HS-5 (cell line): ENCODE results near the gene CSRNP3.
"Not testable (repeated sequence)": the region's sequence is repeated elsewhere in the genome, so short reads cannot be mapped to it uniquely, and the experiment has no call there.

ENCODE experiments used
- DNase-seq: peaks from one replicate; pipeline ENCODE4 v3.0.0-alpha.2; 2012; ENCODE audit warnings: low read depth

The CSRNP3 gene

DNA sequence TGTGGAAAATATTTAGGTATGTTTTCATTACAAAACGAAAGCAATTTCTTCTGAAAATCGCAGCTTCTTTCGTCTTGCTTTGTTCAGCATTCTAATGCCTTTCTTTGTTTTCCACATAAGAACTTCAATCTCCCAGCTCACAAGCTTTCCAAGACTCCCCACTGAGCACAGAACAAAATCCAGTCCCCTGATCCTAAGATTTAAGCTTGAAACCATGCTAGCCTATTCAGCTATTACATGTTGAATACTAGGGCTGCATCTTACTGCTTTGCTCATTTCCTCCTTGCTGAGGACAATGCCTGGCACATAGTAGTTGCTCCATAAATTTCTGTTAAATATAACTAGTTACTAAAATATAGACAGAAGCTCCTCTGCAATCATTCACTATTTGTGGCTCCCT is 163.9 kb downstream of the CSRNP3 start:
- no peak for DNase-seq

GRCh38 chr2:165634282-165634681 is 164.8 kb downstream of the CSRNP3 start:
- no peak for DNase-seq

DNA sequence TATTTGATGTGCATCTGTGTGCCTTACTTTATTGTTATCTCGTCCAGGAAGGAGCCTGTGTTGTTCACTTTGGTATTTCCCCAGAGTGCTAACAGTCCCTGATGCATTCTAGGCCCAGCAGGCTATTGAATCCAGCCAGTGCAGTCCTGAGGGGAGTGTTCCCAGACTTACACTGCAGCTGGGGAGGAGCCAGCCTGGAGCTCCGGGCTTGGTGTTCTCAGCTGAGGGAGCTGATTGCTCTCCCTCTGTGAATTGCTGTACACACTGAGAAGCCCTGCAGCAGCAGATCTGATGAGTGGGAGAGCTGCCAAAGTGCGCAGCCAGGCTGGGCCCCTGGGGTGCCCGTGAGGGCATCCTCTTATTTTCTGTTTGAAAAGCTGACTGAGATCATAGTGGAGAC is 165.4 kb downstream of the CSRNP3 start:
- no peak for DNase-seq

- no peak for DNase-seq
These were observed 166.0 kb downstream of the CSRNP3 start for GRCh38 chr2:165635532-165635931.

DNA sequence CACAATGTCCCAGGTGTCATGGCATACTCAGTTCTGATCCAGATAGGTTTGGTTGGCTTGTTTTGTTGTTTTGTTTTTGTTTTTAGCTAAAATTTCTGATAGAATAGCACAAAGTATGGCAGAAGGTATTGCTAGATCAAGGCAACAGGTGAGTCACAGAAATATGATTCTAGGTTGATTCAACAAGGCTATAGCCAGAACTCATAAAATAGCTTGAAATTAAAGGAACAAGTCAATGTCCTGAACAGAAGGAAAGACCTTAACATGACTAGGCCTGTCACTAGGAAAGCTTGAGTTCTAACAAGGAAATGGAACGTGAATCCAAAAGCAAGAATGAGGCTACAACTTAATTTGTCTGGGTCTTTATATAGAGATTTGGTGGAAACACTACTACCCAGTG is 167.5 kb downstream of the CSRNP3 start:
- no peak for DNase-seq

- peak; percentile 22 for DNase-seq
These were observed 167.9 kb downstream of the CSRNP3 start for GRCh38 chr2:165637396-165637795.

- no peak for DNase-seq
These were observed 170.0 kb downstream of the CSRNP3 start for GRCh38 chr2:165639504-165639903.

- no peak for DNase-seq
These were observed 170.9 kb downstream of the CSRNP3 start for GRCh38 chr2:165640247-165640929.

DNA sequence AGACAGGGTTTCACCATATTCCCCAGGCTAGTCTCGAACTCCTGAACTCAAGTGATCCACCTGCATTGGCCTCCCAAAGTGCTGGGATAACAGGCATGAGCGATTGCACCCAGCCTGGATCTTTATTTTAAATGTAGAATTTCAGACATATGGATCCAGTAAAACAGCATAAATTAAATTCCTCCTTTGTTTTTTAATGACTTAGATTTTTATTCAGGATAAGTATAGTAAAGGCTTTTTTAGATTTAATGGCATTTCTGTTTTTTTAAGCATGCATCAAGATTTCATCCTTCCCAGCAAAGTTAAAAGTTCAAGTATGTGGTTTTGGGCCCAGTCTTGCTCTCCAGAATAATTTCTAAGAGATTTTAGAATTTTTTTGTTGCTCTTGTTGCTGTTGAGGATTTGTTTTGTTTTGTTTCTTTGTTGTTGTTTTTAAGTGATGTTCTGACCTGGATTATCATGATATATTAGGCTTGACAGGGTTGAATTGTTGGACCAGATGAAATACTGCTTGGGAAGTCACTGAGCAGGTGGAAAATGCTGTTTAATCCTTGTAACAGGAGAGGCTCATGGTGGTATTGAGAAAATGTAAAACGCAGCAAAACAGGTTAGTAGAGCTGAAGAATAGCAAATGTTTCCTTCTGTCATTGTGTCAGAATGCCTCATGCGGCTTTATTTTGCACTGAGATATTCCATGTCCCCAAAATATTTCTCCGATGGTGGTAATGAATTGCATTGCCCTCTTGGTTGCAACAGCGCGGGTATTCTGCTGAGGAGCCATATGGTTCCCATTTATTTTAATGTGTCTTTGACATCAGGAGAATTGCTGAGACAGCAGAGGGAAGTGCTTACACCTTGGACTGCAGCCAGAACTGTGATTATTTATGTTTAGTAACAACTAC is 176.7 kb downstream of the CSRNP3 start:
- no peak for DNase-seq

- no peak for DNase-seq
These were observed 177.9 kb downstream of the CSRNP3 start for GRCh38 chr2:165647409-165647808.

- no peak for DNase-seq
These were observed 179.3 kb downstream of the CSRNP3 start for GRCh38 chr2:165648801-165649200.

DNA sequence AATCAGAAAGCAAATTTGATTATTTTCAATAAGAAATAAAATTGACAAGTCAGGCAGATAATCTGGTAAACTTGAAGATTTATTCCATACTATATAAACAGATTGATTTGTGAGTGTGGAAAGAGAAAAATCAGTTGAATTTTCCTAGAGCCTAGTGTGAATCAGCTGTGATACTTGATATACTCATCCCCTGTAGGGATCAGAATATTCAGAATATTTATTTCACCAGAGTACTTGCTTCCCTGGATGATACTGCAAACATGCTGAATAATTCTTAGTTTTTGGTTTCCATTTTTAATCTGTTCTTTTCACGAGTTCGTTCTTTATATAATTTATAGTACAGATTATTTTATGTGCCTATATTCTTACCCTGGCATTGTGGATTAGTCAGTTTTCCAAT is 181.7 kb downstream of the CSRNP3 start:
- no peak for DNase-seq

- DNase-seq, result no peak
These were observed 186.2 kb downstream of the CSRNP3 start for GRCh38 chr2:165655661-165656060.

- no peak for DNase-seq
These were observed 190.9 kb downstream of the CSRNP3 start for GRCh38 chr2:165660361-165660760.

DNA sequence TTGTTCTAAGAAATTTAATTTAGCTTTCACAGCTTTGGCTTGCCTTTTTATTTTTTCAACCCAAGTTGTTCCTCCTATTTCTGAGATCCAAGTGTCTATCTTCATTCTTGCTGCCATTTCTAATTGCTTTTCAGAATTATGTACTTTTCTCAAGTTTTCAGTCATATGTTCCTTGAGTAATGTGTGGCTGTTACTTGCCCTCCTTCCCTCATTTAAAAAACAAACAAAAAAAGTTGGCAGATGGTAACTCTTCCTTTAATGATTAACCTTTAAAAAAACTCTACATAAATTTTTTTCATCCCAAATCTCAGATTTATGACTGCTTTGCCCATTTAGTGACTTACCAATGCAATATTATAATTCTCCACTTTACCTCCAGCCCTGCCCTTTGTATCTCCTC is 193.2 kb downstream of the CSRNP3 start:
- DNase-seq, result no peak

DNA sequence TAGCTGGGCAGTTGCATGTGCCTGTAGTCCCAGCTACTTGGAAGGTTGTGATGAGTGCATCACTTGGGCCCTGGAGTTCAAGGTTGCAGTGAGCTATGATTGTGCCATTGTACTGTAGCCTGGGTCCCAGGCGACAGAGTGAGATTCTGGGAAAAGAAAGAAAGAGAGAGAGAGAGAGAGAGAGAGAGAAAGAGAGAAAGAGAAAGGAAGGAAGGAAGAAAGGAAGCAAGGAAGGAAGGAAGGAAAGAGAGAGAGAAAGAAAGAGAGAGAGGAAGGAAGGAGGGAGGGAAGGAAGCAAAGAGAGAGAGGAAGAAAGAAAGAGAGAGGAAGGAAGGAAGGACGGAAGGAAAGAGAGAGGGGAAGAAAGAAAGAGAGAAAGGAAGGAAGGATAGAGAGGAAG is 196.1 kb downstream of the CSRNP3 start:
- DNase-seq, result no peak

DNA sequence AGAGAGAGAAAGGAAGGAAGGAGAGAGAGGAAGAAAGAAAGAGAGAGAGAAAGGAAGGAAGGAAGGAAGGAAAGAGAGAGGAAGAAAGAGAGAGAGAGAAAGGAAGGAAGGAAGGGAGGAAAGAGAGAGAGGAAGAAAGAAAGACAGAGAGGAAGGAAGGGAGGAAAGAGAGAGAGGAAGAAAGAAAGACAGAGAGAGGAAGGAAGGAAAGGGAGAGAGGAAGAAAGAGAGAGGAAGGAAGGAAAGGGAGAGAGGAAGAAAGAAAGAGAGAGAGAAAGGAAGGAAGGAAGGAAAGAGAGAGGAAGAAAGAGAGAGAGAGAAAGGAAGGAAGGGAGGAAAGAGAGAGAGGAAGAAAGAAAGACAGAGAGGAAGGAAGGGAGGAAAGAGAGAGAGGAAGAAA is 196.6 kb downstream of the CSRNP3 start:
- DNase-seq, result not testable (repeated sequence)

DNA sequence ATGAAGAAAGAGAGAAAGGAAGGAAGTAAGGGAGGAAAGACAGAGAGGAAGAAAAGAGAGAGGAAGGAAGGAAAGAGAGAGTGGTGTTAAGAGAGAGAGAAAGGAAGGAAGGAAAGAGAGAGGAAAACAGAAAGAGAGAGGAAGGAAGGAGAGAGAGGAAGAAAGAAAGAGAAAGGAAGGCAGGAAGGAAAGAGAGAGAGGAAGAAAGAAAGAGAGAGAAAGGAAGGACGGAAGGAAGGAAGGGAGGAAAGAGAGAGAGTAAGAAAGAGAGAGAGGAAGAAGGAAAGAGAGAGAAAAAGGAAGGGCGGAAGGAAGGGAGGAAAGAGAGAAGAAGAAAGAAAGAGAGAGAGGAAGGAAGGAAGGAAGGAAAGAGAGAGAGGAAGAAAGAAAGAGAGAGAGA is 197.1 kb downstream of the CSRNP3 start:
- DNase-seq, result no peak

DNA sequence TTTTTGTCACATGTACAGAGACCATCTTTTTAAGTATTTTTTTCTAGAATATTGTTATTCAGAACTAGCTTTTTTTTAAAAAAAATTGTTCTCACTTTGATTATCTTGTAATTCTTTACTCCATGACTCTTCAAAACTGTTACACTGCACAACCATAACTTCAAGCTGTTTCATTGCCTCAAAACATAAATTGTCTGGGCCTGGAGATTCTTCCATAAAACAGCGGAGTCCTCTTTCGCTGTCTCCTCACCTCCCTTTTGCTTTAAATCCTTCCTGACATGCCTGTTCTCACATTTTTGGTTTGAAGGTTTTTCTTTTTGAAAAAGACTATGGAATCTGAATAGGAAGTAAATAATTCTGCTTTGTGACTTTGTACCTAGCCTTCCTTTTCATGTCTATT is 197.9 kb downstream of the CSRNP3 start:
- no peak for DNase-seq

GRCh38 chr2:165674780-165675179 is 205.3 kb downstream of the CSRNP3 start:
- no peak for DNase-seq

DNA sequence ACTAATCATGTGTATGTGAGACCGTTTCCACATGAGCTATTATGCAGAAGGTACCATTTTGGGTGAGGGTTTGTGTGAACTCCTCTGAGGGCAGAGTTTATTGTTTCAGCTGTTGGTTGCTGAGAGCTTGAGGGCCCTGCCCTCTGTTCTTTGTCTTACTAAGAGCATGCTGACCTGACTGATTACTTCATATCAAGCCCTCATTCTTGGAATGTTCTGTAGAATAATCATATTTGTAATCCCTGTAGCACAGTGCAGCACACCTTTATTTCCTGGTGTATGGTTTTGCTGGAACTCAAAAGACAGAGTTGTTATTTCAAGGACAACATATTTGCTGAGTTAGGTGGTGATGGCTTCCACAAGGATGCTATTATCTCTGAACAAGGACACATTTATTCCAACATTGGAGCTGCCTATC is 206.1 kb downstream of the CSRNP3 start:
- DNase-seq, result no peak

DNA sequence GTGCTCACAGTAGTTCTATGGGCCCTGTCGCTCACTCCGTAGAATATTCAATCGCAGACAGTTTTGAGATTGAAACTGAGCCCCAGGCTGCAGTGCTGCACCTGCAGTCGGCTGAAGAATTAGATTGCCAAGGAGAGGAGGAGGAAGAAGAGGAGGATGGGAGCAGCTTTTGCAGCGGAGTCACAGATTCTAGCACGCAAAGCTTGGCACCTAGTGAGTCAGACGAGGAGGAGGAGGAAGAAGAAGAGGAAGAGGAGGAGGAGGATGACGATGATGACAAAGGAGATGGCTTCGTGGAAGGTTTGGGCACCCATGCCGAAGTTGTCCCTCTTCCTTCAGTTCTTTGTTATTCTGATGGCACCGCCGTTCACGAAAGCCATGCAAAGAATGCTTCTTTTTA is 209.4 kb downstream of the CSRNP3 start:
- DNase-seq, result no peak

DNA sequence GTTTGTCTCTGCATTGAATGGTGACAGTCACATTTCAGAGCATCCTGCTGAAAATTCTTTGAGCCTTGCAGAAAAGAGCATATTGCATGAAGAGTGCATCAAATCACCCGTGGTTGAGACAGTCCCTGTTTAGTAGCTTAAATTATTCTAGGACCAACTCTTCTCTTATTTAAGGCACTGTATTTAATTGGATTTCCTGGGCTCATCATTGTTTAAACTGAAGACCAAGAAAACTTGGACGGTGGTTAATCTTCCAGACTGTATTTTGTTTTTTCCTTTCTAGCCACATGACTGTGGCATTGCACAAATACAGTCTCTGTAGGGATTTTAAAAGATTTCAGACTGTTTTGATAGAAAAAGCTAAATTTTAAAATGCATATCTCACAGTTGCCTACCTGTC is 210.1 kb downstream of the CSRNP3 start:
- DNase-seq, result no peak

DNA sequence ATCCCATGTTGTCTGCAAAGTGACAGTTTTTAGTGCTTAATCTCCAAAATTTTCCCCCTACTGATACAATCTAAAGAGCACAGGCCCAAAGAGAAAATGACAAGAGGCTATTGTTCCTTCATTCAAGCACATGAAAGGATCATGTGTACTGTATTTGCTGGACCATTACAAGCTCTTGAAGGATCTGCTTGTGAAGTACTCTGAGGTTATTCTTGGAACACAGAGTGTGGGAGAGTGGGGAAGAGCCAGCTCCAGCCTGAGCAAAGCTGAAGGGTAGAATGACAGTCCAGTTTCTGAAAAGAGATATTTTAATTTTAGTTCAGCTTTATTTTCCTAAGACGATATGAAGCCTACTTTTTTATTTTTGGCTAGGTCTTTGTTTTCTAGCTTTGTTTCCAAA is 212.3 kb downstream of the CSRNP3 start:
- no peak for DNase-seq
